NCI-H128 (cell line): ENCODE measurements around the gene SSRP1.

Experiments
- DNase-seq: peaks from one replicate; lab custom pipeline; 2025; ENCODE audit not compliant: unreplicated experiment; lab: John Stamatoyannopoulos, UW

SSRP1 gene

DNA sequence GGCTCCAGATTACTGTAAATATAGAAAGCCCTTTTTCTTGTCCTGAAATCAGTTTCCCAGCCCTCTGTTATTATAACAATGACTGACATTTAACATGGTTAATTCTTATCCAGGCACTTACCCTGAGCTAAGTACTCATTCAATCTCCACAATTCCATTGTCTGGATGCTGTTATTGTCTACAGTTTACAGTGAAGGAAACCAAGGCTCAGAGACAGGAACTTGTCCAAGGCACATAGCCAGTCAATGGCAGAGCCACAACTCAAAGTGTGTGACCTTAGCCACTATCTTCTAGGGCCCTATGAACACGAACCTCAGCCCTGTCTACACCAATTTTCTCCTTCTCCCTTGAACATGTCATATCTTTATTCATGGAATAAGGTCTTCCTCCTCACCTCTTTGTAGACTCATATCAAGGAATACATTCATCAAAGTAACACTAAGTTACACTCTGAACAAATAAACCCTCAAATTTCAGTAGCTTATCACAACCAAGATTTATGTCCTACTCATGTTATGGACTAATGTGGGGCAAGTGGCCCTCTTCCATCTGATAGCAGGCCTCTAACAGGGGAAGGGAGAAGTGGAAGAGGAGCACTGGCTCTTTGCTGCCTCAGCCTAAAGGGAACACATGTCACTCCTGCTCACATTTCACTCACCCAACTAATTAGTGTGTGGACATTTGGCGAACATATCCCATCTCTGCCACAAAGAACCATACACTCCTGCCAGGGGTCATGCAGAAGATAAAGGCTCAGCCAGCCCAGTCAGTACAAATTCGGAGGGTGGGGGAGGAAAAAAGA is 59.3 kb downstream of the SSRP1 start:
- DNase-seq = no peak
